ENCODE results near the gene ZDHHC8.

DNA sequence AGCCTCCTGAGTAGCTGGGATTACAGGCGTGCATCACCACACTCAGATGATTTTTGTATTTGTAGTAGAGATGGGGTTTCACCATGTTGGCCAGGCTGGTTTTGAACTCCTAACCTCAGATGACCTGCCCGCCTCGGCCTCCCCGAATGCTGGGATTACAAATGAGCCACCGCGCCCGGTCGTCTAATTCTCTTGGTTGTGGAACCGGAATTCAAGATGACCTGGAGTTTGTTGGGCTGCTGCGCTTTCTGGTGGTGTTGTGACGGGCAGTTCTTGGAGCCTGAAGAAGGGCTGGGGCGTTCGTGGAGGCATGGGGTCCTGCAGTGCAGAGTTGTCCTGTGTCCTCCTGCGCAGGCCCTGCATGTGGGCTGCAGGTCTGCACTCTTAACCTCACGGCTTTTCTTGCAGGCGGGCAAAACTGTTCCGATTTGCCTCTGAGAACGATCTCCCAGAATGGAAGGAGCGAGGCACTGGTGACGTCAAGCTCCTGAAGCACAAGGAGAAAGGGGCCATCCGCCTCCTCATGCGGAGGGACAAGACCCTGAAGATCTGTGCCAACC is 9.7 kb upstream of the ZDHHC8 start:
- TF ChIP-seq, protein P1, sequence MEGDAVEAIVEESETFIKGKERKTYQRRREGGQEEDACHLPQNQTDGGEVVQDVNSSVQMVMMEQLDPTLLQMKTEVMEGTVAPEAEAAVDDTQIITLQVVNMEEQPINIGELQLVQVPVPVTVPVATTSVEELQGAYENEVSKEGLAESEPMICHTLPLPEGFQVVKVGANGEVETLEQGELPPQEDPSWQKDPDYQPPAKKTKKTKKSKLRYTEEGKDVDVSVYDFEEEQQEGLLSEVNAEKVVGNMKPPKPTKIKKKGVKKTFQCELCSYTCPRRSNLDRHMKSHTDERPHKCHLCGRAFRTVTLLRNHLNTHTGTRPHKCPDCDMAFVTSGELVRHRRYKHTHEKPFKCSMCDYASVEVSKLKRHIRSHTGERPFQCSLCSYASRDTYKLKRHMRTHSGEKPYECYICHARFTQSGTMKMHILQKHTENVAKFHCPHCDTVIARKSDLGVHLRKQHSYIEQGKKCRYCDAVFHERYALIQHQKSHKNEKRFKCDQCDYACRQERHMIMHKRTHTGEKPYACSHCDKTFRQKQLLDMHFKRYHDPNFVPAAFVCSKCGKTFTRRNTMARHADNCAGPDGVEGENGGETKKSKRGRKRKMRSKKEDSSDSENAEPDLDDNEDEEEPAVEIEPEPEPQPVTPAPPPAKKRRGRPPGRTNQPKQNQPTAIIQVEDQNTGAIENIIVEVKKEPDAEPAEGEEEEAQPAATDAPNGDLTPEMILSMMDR (IDR thresholded peaks at IDR 0.05; ENCODE audit: low read depth, low read length) = no peak
- no peak for TF ChIP-seq EZH2phosphoT487 (IDR thresholded peaks at IDR 0.05; ENCODE audit: low read depth)

All from OCI-LY3 (cell line).